SIG-M5 (cell line): ENCODE results near the gene AKAP6.

Source experiments
- DNase-seq: peaks from one replicate; lab custom pipeline; 2025; lab: John Stamatoyannopoulos, UW

Gene AKAP6

DNA sequence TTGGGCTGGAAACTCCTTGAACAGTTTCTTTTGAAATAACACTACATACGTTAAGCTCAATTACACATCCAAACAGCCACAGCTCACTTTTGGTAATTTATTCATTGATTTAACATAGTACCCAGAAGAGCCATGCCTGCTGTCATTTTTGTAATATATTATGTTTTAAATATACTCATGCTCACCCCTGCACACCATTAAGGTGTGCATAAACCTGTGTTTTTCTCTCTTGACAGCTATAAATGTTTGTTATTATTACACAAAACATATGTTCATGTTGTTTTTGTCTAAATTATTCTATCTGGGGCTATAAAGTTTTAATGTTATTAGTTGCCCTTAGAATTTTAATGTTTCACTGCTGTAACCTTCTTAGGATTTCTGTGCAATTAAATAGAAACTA is 296.1 kb downstream of the AKAP6 start:
- no peak for DNase-seq

DNA sequence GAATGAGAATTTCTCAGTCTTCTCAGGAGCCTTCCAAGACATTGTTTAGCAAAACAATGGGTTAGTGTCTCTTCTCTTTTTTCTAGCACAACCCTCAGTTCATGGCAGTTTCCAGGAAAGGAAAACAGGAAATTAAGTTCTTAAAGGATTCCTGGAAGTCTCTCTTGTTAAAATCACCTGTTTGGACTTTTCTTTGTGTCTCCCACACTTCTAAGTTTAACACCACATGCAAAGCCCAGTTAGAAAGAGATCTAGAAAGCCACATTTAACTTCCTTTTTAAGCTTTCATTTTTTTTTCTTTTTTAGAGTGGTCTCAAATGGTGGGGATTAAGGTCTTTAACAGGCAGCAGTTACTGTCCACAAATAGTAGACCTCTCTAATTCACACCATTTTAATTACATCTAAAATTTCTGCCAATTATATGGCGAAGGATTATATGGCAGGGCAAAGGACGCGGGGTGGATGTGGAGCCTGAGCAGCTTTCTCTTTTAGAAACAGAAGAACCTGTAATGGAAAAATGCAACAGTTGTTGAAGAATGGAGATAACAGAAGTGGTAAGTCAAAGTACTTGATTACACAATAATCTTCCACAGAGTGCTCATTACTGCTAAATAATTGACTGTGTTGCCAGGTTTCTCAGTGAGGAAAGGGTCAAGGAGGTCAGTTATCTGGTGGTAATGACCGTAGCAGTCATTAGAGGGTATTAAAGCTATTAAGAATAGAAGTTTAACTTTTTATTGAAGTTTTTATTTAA is 298.6 kb downstream of the AKAP6 start:
- no peak for DNase-seq

DNA sequence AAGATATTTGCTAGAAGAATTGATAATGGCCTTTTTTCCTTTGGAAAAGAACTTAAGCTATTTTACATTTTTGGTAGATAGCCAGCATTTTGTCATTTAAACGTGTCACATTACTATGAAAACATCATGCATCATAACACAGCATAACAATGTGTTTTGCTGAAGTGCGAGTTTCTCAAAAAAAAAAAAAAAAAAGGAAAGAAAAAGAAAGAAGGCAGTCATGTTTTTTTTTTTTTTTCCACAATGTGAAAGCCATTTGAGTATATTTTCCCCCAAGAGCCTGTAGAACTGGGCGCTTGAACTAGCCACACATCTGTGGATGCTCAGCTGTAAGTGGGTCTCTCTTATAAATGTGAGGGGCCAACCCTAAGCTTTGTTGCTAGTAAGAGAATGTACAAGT is 300.1 kb downstream of the AKAP6 start:
- DNase-seq, result no peak

DNA sequence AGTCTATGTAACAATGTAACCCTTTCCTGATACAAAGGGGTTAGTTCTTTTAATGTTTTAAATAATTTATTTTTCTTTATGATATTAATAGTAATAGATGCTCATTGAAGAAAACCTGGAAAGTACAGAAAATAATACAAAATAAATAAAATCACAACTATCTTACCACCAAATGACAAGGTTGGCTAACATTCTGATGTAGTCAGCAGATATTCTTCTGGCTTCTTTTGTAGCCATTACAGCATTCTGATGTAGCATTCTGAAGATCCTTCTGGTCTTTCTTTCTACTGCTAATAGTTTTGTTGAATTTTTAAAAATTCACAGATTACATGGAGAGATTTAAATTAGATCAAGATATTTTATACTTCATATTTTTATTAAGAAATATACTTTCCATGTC is 301.6 kb downstream of the AKAP6 start:
- DNase-seq, result no peak

DNA sequence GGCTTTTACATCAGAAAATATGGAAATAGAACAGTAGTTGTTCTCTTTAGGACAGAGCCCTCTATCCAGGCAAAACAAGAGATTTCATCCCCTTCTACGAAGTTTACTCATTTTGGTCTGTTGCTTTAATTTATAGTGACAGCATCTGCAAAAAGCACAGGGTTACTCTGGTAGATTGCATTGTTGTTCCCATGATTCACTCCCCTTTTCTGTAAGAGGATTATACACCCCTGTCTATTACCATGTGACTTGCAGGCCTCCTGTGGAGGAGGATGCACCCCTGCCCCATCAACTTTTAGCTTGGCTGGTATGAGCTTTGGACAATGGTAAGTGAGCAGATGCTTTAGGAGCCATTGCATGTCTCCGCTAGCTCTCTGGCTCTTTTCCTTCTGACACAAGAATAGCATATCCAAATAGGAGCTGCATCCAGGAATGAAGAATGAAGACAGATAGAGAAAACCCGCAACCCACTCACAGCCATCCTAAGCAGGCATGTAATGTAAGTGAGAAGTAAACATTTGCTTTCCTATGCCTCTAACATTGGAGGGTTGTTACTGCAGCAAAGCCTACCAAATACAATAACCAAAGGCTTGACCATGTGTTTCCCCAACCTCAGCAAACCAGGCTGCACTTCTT is 304.2 kb downstream of the AKAP6 start:
- no peak for DNase-seq

DNA sequence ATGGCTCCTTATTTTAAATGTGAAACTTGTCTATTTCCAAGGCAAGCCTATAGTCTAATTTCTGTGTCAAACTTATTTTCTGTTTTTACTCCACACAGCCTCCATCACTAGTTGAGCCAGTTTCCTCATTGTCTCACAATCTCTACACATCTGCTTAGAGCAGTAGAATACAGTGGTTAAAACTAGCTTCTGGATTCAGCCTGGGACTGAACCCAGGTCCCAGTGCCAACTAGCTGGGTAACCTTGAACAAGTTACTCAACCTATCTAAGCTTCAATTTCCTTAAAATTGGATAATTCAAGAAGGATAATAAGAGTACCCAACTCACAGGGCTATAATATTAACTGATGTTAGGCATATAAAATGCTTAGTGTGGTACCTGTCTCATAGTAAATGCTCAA is 304.8 kb downstream of the AKAP6 start:
- DNase-seq, result no peak

DNA sequence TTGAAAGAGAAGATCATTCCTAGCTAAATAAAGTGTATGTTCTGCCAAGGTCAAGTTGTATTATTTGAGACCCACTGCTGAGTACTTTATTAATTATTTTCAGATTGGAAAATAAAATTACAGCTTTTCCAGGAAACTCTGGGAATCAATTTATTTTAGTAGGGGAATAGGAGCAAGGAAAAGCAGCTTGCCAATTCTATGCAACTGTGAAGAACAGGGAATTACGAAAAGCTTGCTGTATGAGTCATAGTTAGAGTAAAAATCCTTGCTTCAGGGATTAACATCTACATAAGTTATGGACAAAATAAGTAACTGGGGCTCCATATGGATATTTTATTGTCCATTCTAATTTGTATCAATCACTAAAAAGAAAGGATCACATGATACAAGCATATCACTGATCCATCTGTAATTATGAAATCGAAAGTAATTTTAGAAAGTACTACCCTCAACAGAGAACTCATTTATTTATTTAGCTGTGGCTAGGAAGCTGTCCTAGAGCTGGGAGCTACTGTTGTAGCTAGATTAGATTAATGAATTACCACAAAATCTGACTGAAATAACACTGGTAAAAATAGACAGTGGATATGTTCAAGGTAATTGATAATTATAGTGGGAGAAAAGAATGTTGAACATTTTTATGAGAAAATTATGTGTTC is 306.1 kb downstream of the AKAP6 start:
- DNase-seq, result no peak

DNA sequence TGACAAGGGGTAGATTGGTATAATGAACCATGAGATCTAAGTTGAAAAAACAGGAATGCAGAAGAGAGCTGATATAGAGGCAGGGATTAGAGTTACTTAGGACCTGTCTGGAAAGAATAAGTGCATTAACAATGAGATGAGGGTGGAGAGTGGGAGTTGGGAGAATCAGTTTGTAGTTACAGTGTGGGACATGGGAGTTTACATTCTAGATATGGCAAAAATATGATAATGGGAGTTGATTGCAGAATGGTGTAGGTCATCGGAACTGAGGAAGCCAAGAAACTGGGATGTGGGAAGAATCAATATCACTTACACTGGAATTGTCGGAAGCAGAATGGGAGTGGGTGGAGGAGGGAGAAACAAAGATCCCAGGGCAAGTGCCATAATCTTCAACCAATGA is 308.5 kb downstream of the AKAP6 start:
- DNase-seq, result no peak

DNA sequence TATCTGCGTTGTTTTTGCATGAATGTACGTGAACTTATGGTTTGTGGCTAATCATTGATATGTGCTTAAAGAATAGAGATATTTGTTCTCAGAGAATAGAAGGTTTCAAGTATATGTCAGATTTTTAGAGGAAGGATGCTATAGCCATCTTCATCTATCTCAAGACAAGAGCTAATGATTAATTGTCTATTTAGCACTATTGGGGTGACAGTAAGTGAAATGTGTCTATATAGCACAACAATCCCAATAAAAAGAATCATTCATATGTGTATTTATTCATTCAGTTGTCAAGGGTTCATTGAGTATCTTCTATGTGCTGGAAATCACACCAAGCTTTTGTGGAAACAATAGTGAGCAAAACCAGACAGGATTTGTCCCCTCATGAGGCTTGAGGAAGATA is 310.1 kb downstream of the AKAP6 start:
- no peak for DNase-seq

DNA sequence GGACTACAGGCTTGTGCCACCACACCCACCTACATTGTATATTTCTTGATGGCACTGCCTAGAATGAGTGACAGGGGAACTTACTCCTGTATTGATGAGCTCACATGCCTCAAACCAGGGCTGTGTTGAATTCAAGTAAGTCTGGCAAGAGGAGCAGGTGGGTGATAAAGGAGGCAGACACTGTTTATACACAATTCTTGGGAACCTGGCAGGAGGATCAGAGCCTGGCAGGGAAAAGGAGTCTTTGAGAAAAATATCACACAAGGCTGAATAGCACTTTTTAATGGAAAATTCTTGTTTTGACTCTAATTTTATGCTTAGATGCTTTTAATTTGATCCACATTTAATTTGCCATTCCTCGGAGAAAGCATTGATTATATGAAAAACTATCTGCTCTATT is 316.5 kb downstream of the AKAP6 start:
- no peak for DNase-seq

DNA sequence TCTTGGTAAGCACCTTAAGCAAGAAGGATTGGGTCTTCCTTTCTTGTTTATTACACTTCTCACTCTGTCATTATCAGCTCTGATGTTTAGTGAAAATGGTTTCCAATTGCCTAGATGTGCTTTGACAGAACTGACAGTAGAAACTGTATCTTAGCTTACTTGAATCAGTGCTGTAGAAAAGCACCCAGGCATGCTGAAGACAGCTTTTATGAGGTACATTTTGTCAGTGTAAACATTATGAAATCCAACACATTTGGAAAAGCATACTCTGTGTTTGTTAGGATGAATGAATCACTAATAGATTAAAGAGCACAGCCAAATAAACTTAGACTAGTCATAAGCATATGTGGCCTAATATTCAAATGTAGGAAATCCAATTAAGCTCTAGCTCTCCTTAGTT is 319.3 kb downstream of the AKAP6 start:
- no peak for DNase-seq

DNA sequence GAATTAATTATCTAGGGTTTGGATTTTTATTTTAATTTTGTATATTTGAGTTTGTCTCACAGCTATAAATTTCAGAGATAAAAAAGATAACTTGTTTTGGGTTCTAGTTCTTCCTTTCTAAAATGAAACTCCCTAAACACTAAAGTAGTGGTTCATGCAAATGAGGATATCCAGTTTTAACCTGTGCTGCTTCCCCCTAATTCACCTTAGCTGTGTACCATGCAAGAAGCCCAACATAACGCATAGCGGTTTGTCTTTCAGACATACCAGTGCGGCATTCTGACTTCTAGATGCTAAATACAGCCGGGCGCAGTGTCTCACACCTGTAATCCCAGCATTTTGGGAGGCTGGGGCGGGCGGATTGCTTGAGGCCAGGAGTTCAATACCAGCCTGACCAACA is 320.9 kb downstream of the AKAP6 start:
- DNase-seq, result no peak

DNA sequence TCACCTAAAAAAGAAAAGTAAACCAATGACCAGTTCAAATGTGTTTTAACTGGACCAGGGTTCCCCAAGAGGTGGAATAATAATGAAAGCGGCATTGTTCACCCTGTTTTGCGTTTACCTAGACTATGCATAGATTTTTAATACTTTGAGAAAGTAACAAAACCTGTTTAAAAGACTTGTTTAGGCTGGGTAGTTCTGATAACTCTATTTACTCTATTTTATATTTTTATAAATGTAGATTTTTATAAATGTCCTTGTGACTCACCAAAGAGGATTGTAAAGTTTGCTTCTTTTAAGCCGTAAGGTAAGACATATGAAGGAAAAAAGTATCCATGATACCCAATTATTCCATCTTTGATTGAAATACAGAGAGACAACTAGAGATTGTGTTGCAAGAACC is 321.6 kb downstream of the AKAP6 start:
- DNase-seq, result no peak

DNA sequence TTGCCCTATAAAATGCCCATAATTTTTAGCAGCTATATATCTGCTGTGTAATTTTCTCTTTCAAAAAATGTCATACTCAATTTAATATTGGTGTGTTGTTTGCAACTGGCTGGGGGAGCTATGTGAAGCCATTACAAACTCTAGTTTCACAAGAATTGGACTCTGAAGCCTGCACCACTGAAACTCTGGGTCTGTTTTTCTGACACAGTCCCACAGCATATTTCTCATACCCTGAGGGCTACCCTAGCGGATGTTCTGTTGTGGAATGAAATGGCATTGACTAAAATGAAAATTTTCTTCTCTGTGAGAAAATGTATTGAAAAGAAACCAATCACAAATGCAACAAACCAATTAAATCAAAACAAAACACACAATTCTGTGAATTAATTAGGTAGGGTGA is 325.0 kb downstream of the AKAP6 start:
- no peak for DNase-seq

DNA sequence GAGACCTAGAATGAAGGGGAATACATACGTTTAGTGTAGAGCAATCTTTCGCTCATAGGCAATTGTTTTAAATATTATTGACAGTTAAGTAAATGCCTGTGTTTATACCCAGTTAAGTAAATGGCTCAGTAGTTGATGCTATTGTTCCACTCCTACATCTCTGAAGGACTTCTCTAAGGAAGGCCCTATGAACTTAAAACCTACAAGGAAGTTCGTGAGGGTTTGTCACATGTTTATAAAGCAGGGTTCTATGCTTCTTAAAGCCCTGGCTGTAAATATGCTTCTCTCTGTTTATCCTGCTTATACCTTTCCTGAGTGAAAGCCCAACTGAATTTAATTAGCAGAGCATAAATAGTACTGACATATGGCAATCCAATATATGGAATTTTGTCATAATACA is 327.5 kb downstream of the AKAP6 start:
- no peak for DNase-seq

DNA sequence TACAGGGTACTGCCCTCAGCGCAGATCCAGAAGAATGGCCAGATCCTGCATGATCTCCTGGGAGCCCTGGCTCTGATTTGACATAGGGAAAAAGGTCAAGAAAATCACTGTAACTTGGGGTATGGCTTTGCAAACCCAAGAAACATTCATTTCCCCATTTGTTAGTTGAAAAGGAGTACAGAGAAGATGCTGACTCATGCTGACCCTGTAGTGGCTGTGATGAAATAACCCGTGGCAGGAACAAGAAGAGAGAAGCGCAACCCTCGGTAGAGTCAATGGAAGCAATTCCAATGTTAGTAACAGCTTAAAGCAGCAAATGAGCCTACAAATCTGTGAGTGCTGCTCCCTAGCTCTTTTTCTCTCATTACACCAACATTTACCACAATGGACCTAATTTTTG is 328.0 kb downstream of the AKAP6 start:
- DNase-seq, result no peak

DNA sequence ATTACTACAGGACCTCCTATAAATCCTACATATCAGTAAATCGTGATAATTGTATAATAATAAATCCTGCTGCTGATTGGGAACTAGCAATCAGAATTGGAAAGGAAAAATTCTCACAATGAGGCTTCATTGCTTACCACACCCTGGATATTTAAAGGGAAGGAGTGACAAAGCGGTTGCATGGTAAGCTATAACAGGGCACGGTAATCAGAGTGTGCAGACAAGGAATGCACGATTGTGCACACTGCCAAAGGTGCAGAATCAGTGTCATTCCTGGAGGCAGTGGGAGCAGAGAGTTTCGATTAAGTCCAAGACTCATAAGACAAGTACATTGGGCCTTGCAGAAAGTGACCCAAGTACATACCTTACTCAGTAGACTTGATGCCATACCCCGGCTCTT is 332.1 kb downstream of the AKAP6 start:
- DNase-seq, result no peak

DNA sequence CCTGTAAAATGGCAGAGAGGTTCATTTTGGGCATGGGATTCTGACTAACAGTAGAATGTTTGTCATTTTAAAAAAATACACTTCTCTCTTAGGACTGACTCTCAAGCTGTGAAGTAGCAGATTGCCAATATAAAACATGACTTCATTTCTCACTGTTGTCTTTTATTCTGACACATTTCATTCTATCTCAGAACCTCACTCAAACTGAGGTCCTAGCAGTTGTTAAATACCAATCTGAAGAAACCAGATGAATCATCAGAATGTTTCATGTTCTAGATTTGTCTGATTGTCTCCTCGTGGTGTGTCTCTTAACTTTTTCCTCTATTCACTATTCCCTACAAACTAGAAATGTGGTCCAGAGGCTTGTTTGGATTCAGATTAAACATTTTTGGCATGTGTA is 333.1 kb downstream of the AKAP6 start:
- no peak for DNase-seq

DNA sequence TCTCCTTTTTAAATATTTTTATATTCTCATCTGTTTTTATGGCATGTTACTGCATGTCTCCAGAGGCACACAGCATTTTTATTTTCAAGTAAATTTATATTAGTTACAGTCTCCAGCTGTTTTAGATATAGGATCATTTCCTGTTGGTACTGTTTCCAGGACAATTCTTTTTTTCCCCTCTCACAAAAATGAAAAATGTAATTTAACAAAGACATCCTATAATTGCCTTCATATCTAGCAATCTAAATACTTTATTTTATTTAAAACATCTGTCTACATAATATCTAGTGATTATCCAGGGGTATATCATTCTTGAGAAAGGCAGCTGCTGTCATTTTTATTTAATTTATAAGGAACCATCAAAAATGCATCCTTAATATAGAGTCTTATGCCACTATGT is 337.2 kb downstream of the AKAP6 start:
- DNase-seq, result no peak

DNA sequence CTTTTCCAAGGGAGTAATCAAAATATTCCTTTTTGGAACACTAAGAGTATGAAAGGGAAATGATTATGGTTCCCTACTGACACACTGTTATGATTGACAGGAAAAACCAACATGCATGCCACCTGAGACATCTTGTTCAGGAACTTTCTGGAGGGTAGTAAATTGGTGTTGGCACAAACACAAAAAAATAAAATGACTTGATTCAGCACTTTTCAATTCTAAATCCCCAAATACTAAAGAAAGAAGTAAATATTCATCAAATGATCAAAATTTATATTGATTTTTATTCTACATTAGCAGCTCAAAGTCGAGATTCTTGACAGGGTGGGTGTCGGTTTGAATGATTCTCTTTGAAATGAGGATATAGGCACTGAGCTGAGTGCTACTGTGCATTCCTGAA is 338.2 kb downstream of the AKAP6 start:
- no peak for DNase-seq

DNA sequence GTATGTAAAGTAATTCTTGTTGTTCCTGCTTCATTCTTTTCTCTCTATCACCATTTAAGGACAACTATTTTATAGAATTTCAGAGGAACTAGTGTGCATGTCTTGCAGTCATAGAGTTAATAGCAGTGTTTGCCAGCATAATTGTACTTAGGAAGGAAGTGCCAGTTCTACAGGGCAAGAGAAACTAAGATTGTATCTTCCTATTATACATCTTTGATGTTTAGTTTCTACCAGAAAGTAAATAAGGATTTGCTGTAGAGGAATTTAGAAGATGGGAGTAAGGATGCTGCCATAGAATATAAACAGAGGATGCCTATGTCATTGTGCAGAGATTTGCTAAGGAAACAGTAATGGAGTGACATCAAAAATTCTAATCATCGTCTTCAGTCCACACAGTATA is 338.7 kb downstream of the AKAP6 start:
- no peak for DNase-seq

DNA sequence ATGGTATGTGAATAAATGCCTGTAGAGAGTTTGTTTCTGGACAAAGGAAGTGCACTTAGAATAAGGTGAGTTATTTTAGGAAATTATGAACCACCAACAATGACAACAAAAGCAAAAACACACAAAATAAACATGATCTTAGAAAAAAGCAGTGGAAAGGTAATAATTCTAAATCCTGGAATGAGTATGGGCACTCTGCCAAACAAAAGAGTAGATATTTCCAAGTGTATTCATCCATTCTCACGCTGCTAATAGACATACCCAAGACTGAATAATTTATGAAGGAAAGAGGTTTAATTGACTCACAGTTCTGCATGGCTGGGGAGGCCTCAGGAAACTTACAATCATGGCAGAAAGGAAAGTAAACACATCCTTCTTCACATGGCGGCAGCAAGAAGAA is 340.3 kb downstream of the AKAP6 start:
- DNase-seq, result no peak

DNA sequence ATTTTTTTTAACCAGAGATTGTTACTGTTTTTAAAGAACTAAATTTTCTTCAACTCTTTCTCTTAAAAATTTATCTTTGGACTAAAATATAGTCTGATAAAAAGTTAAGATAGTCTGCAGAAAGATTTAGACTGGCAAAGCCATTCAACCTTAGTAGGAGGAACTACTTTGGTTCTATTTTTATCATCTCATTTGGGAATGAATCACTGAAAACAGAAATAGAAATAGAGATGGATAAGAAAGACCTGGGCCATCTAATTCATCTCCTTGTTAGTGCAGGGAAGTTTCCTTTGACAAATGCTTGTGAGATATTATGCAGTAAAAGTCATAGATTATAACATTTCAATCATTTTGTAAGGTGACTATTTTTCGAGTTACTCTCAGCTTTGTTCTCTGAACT is 346.3 kb downstream of the AKAP6 start:
- DNase-seq, result no peak
